Cortex of kidney (tissue), 1 donor: ENCODE results near the gene STT3B.
"Not testable (repeated sequence)": the region's sequence is repeated elsewhere in the genome, so short reads cannot be mapped to it uniquely, and the experiment has no call there.

Experiments
- DNase-seq: peaks from one replicate; lab custom pipeline; 2025; lab: John Stamatoyannopoulos, UW

STT3B gene

DNA sequence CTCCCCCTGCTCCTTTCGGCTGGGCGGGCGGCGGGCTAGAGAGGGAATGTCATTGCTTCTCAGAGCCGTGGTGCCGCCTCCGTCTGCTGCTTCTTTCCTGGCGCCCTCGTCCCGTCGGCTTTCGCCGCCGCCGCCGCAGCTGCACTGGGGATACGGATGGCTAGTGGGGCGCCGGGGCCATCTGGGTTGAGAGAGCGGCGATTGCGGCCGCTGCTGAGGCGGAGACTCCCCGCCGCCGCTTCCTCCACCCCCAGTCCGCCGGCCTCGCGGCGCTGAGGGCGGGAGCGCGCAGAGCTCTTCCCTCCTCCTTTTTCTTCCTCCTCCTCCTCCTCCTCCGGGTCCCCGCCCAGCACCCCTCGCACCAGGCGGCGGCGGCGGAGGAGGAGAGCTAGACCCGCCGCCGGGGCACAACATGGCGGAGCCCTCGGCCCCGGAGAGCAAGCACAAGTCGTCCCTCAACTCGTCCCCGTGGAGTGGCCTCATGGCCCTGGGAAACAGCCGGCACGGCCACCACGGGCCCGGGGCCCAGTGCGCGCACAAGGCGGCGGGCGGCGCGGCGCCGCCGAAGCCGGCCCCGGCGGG, at the start of gene STT3B:
Gene STT3B, plus strand, starts transcription at position 339 of the 582 bp plus-strand sequence. Its CDS starts 74 bp downstream, at position 413.
- DNase-seq, result peak; percentile 73

- DNase-seq, result no peak
These were observed 48.9 kb upstream of the STT3B start for GRCh38 chr3:31483776-31484175.

- no peak for DNase-seq
These were observed 47.5 kb upstream of the STT3B start for GRCh38 chr3:31485196-31485595.

- no peak for DNase-seq
These were observed 45.7 kb upstream of the STT3B start for GRCh38 chr3:31486865-31487533.

DNA sequence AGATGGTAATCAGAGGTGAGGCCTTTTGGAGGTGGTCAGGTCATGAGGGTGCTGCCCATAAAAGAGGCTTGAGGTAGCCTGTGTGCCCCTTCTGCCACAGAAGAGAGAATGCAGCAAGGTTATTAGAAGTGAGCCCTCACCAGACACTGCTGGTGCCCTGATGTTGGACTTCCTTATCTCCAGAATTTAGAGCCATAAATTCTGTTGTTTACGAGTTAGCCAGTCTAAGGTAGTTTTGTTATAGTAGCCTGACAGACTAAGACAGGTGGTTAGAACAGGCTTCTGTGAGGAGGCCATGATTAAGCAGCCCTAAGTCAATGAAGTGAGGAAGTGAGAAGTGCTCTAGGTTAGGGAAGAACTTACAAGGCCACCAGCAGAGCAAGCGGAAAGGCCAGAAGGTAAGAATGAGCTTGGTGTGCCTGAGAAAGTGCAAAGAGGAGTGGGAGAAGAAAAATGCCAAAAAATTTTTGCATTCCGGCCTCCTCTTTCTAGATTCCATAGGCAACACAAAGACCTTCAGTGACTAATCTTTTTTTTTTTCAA, 44.2 kb upstream of the STT3B start:
- no peak for DNase-seq

GRCh38 chr3:31490502-31490901, 42.2 kb upstream of the STT3B start:
- DNase-seq, result no peak

DNA sequence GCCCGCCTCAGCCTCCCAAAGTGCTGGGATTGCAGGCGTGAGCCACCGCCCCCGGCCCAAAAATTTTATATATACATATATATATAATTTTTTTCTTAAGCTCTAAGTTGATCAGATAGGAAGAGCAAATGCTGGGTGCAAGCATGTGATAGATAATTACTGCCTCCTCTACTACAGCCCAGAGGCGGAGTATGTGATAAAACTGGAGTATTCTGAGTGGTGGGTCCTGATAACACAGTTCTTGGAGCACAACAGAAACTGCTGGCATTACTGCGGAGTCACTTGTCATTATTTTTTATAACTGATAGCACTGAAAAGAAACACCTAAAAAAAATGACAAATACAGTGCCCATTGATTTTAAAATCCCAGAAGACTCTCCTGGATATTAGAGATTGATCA, 41.1 kb upstream of the STT3B start:
- DNase-seq, result no peak

DNA sequence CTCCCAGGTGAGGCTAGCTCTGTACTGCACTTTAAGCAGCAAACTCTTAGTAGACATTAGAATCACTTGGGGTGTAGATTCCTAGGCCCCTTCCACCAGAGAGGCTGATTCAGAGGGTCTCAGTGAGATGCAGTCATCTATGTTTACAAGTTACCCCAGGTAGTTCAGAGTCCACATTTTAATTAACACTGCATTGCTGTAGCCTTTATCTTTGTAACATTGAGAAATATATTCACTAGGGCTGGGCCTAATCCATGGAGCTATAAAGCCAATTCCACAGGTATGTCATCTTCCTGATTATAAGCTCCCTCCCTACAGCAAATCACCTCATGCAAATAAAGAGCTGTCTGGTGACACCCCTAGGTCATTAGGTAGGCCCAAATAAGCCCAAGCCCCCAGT, 39.6 kb upstream of the STT3B start:
- DNase-seq, result no peak

- DNase-seq, result no peak
These were observed 36.6 kb upstream of the STT3B start for GRCh38 chr3:31495971-31496665.

DNA sequence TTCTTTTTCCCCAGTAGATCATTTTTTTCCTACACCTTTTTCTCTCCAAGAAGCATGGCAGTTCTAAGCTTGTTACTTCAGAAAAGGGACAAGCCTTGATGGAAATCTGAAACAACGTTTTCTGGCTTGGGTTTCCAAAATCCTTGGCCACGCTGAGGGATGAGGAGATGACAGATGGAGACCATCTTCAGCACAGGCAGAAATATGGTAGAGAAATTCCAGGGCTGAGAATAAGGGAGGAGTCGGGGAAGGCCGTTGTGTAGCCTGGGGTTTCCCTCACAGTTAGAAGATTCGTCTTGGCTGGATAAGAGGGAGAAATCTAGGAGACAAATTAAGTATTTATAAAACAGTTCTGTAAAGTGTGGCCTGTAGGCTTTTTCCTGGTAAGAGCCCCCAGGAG, 33.9 kb upstream of the STT3B start:
- no peak for DNase-seq

- DNase-seq, result no peak
These were observed 33.4 kb upstream of the STT3B start for GRCh38 chr3:31499281-31499680.

GRCh38 chr3:31502803-31503221, 29.9 kb upstream of the STT3B start:
- DNase-seq, result no peak

GRCh38 chr3:31503456-31503855, 29.3 kb upstream of the STT3B start:
- DNase-seq, result no peak

- no peak for DNase-seq
These were observed 28.5 kb upstream of the STT3B start for GRCh38 chr3:31504230-31504629.

GRCh38 chr3:31505371-31506048, 27.2 kb upstream of the STT3B start:
- no peak for DNase-seq

DNA sequence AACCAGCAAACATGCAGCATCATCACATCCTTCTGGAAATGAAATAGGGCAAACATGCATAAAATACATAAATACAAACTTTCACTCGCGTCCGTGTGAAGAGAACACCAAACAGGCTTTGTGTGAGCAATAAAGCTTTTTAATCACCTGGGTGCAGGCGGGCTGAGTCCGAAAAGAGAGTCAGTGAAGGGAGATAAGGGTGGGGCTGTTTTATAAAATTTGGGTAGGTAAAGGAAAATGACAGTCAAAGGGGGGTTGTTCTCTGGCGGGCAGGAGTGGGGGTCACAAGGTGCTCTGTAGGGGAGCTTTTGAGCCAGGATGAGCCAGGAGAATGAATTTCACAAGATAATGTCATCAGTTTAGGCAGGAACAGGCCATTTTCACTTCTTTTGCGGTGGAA, 26.2 kb upstream of the STT3B start:
- not testable (repeated sequence) for DNase-seq

DNA sequence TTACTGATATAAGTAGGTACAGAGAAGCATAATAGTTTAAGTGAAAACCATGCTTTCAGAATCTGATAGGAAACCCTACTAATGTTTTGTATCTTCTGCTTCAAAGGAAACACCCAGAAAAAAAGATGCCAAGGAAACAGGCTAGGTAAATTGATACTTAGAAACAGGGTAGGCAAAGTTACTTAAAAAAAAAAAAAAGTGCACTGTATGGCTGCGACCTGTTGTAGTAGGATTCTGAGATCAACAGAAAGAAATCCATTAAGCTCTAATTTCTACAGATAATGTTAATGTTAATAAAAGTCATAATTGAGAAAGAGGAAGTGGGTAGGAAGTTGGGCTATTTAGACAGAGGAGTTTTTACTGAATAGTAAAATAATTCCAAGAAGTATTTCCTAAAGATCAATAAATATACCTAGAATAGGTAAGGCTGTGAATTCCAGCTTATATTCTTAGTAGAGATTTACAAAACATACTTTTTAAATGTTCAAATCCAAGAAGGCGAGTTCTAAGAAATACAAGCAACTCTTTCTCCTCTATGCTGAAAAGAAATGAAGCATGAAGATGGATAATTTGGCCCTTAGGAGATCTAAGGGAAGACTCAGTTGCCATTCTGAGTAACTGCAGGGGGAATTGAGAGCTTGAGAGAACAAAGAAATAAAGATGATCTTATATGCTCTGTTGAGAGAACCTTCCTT, 24.1 kb upstream of the STT3B start:
- no peak for DNase-seq

DNA sequence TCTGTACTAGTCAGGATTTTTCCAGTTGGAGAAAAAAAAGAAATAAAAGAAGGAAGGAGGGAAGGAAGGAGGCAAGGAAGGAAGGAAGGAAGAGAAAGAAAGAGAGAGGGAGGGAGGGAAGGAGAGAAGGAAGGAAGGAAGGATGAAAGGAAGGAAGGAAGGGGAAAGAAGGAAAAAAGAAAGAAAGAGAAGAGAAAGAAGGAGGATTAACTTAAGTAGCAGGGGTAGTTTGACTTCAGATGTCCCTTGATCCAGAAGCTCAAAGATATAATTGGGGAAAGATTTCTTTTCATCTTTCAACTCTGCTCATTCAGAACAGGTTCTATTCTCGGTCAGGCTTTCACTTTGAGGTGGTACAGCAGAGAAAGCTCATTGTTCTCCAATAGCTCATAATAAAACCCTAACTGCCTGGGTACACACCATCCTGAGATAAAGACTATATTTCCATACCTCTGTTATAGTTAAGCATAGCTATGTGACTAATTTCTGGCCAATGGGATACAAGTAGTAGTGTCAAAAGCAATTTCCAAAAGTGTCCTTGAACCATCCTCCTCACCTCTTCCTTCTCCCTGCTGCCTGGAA, 23.5 kb upstream of the STT3B start:
- DNase-seq, result no peak

DNA sequence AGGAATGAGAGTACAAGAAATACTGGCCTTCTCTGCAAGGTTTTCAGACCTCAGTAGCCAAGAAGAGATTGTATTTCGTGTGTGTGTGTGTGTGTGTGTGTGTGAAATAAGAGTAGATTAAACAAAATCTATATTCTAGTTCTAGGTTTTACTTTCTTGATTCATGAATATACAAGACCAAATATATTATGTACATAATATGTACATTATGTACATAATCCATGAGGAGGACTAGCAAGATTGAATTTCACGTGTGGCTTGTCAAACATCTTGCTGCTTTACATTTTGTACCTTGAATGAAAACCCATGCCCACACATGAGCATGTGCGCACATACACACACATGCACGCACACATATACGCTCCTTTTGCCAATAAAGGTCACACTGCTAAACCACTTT, 18.2 kb upstream of the STT3B start:
- no peak for DNase-seq

- DNase-seq, result no peak
These were observed 17.0 kb upstream of the STT3B start for GRCh38 chr3:31515486-31516284.

DNA sequence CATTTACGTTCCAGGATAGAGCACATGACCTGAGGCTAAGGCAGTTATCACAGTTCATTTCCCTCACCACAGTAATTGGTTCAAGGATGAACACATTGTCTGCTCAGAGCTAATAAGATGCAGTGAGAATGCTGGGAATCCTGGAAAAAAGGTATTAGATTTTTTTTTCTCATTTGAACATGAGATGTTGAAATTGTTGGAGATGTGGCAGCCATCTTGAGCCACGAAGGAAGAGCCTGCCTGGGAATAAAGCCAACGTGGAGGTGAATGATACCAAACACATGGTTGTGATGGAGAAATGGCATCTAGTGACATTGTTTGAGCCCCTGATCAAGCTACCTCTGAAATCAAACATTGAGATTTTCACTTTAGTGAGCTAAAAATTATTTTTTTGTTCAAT, 16.0 kb upstream of the STT3B start:
- no peak for DNase-seq
